A375 (cell line): Measurements from ENCODE around the gene LCE1B. TPM values are rescaled to one million over a fixed set of nuclear protein-coding genes. Genes with fewer than 3 reads are reported as not detected.

Experiments
- total RNA-seq: library from RNA; depleted of rRNA; stranded (reverse); fragments of >200 nt; shearing (Covaris generic); gene quantifications from 2 replicates; pipeline ENCODE4 v1.2.3, GENCODE V29; 2014; rRNA removed

LCE1B gene
- total RNA-seq = not detected in 2 replicates

GRCh38 chr1:152811671-152812070 lies at the start of gene LCE1B:
TSS of gene LCE1B (plus strand) at chr1:152811971. CDS start at chr1:152812447, 476 bp downstream.

GRCh38 chr1:152774875-152775274 lies 36.9 kb upstream of the LCE1B start, which contains the start of gene LCE1F:
TSS of gene LCE1F (plus strand) at chr1:152775140. CDS start at chr1:152776372, 1,232 bp downstream.

GRCh38 chr1:152786077-152786476 lies 25.7 kb upstream of the LCE1B start, which contains the start of gene LCE1E:
TSS of gene LCE1E (plus strand) at chr1:152786257. CDS start at chr1:152787300, 1,043 bp downstream.

GRCh38 chr1:152796421-152796820 lies 15.3 kb upstream of the LCE1B start, which contains the start of gene LCE1D:
TSS of gene LCE1D (plus strand) at chr1:152796721. CDS start at chr1:152797795, 1,074 bp downstream.

GRCh38 chr1:152806576-152806975 lies 5.2 kb upstream of the LCE1B start, which contains the start of gene LCE1C:
TSS of gene LCE1C (minus strand) at chr1:152806651. CDS start at chr1:152805478, 1,173 bp downstream.

GRCh38 chr1:152827173-152827572 lies 15.4 kb downstream of the LCE1B start, which contains the start of gene LCE1A:
TSS of gene LCE1A (plus strand) at chr1:152827473. CDS start at chr1:152827473, 0 bp downstream.

GRCh38 chr1:152842556-152842955 lies 30.8 kb downstream of the LCE1B start, which contains the start of gene LCE6A:
TSS of gene LCE6A (plus strand) at chr1:152842856. CDS start at chr1:152843521, 665 bp downstream.

GRCh38 chr1:152859696-152860095 lies 47.9 kb downstream of the LCE1B start, which contains the start of gene LCE7A:
TSS of gene LCE7A (plus strand) at chr1:152859996. CDS start at chr1:152860698, 702 bp downstream.

Other genes with a start within 250 kb of the LCE1B start
- not detected in 2 replicates for gene LCE3E, start 245.2 kb upstream of the LCE1B start, total RNA-seq
- not detected in 2 replicates for gene LCE3D, start 231.5 kb upstream of the LCE1B start, total RNA-seq
- gene LCE3C, start 211.7 kb upstream of the LCE1B start, total RNA-seq = not detected in 2 replicates
- not detected in 2 replicates for gene LCE3B, start 198.2 kb upstream of the LCE1B start, total RNA-seq
- not detected in 2 replicates for gene LCE3A, start 188.9 kb upstream of the LCE1B start, total RNA-seq
- not detected in 2 replicates for gene LCE2D, start 148.6 kb upstream of the LCE1B start, total RNA-seq
- gene LCE2C, start 136.7 kb upstream of the LCE1B start, total RNA-seq = not detected in 2 replicates
- gene LCE2B, start 125.8 kb upstream of the LCE1B start, total RNA-seq = not detected in 2 replicates
- not detected in 2 replicates for gene LCE2A, start 113.6 kb upstream of the LCE1B start, total RNA-seq
- gene LCE4A, start 103.8 kb upstream of the LCE1B start, total RNA-seq = not detected in 2 replicates
- gene KPRP, start 53.9 kb upstream of the LCE1B start, total RNA-seq = not detected in 2 replicates
- gene LCE1F, start 36.8 kb upstream of the LCE1B start, total RNA-seq = not detected in 2 replicates
- gene LCE1E, start 25.7 kb upstream of the LCE1B start, total RNA-seq = not detected in 2 replicates
- not detected in 2 replicates for gene LCE1D, start 15.2 kb upstream of the LCE1B start, total RNA-seq
- gene LCE1C, start 5.3 kb upstream of the LCE1B start, total RNA-seq = not detected in 2 replicates
- not detected in 2 replicates for gene LCE1A, start 15.5 kb downstream of the LCE1B start, total RNA-seq
- not detected in 2 replicates for gene LCE6A, start 30.9 kb downstream of the LCE1B start, total RNA-seq
- gene LCE7A, start 48.0 kb downstream of the LCE1B start, total RNA-seq = not detected in 2 replicates
- not detected in 2 replicates for gene SMCP, start 66.4 kb downstream of the LCE1B start, total RNA-seq
- gene IVL, start 96.6 kb downstream of the LCE1B start, total RNA-seq = 0.08 TPM in 1 of 2 replicates, not detected in the other
- gene SPRR5, start 135.2 kb downstream of the LCE1B start, total RNA-seq = not detected in 2 replicates
- gene SPRR4, start 158.7 kb downstream of the LCE1B start, total RNA-seq = not detected in 2 replicates
- not detected in 2 replicates for gene SPRR1A, start 172.1 kb downstream of the LCE1B start, total RNA-seq
- not detected in 2 replicates for gene SPRR3, start 189.8 kb downstream of the LCE1B start, total RNA-seq
- not detected in 2 replicates for gene SPRR1B, start 219.2 kb downstream of the LCE1B start, total RNA-seq
- 0.40 and 1.4 TPM in 2 replicates for gene SPRR2D, start 229.1 kb downstream of the LCE1B start, total RNA-seq
- not detected in 2 replicates for gene SPRR2A, start 245.5 kb downstream of the LCE1B start, total RNA-seq